ENCODE measurements around the gene VSX1.

GRCh38 chr20:25065625-25066338 is 16.2 kb downstream of the VSX1 start:
- TF ChIP-seq POLR2AphosphoS5 (IDR thresholded peaks at IDR 0.05; ENCODE audit: borderline replicate concordance, low read depth, low read length) = no peak
- no peak for TF ChIP-seq EZH2 (IDR thresholded peaks at IDR 0.05)

Measured in SK-N-MC (cell line).